Lower leg skin (tissue), 4 donors: Measurements from ENCODE around the gene ERMN. TPM values are rescaled to one million over a fixed set of nuclear protein-coding genes. Genes with fewer than 3 reads are reported as not detected.

Source experiments
- DNase-seq, 2 donors: peaks; one replicate each; pipeline ENCODE4 v3.0.0-alpha.2; 2019; ENCODE audit warnings: low spot score in 2 of 2
- H3K4me3 ChIP-seq: fragments of 200-600 bp; sonication (generic); 2 replicates; pipeline ENCODE4 v1.5.1; 2017; ENCODE audit warnings: mild to moderate bottlenecking, low read depth; ENCODE audit not compliant: poor library complexity, severe bottlenecking
- CTCF ChIP-seq, 3 donors: fragments of 450-650 bp; IDR thresholded peaks; one replicate each; pipeline ENCODE4 v1.5.1; 2016; ENCODE audit warnings: antibody characterized with exemption in 3 of 3, mild to moderate bottlenecking in 3 of 3, moderate library complexity in 2 of 3
- POLR2A ChIP-seq, 2 donors: fragments of 450-650 bp; IDR thresholded peaks; one replicate each; pipeline ENCODE4 v1.6.1; 2016 to 2017; ENCODE audit warnings: antibody characterized with exemption in 2 of 2, mild to moderate bottlenecking in 1 of 2, moderate library complexity in 1 of 2
- WGBS, 2 donors: methylation state at CpG; one replicate each; pipeline ENCODE4 v1.1.5; 2018; 5-methylcytosine and 5-hydroxymethylcytosine counted together
- intact Hi-C: fragments of 100-400 bp; cut with DNase I; formaldehyde crosslinking; loops from one replicate; pipeline ENCODE4 v1.15.0; 2023; ENCODE audit warnings: low total_unique reads
- total RNA-seq, 4 donors: library from RNA; depleted of rRNA; stranded (reverse); fragments of >200 nt; gene quantifications; one replicate each; pipeline ENCODE4 v1.1.0, GENCODE V29; 2016

ERMN gene
- total RNA-seq, 4 donors from 2014 or later: 0.65 TPM; not detected in 3

GRCh38 chr2:157305723-157306110 lies 19.9 kb downstream of the ERMN start:
- WGBS, 2 donors: 91 to 93% methylated on average over 4 of the region's 4 CpGs

GRCh38 chr2:157304811-157305722 lies 20.6 kb downstream of the ERMN start:
- no peak for DNase-seq
- no peak overlapping the region for H3K4me3 ChIP-seq
- no peak for TF ChIP-seq POLR2A (IDR thresholded peaks at IDR 0.05)
- TF ChIP-seq CTCF (IDR thresholded peaks at IDR 0.05): no peak
- intact Hi-C loops: no loop called here
- WGBS, 2 donors: 46 to 56% methylated on average over 3 of the region's 3 CpGs

More at GRCh38 chr2:157305723-157306110, 19.9 kb downstream of the ERMN start:
- intact Hi-C loops: no loop called here
- no peak overlapping the region for H3K4me3 ChIP-seq
- TF ChIP-seq CTCF (IDR thresholded peaks at IDR 0.05): no peak
- no peak for TF ChIP-seq POLR2A (IDR thresholded peaks at IDR 0.05)
- DNase-seq: no peak

- H3K4me3 ChIP-seq: no peak overlapping the region
- 47 to 74% methylated on average over 2 of the region's 2 CpGs for WGBS, 2 donors
- intact Hi-C loops: no loop called here
- no peak for DNase-seq
- TF ChIP-seq CTCF (IDR thresholded peaks at IDR 0.05) (no peak), POLR2A (IDR thresholded peaks at IDR 0.05) (no peak)
These were observed 22.0 kb downstream of the ERMN start for GRCh38 chr2:157303612-157304011.

- 34 to 35% methylated on average over 9 of the region's 9 CpGs for WGBS, 2 donors
- H3K4me3 ChIP-seq: no peak overlapping the region
- DNase-seq: no peak
- no peak for TF ChIP-seq CTCF (IDR thresholded peaks at IDR 0.05)
- TF ChIP-seq POLR2A (IDR thresholded peaks at IDR 0.05): no peak
- intact Hi-C loops: no loop called here
These were observed 23.0 kb downstream of the ERMN start for GRCh38 chr2:157302492-157303099.

- intact Hi-C loops: no loop called here
- no peak overlapping the region for H3K4me3 ChIP-seq
- DNase-seq: no peak
- 87 to 98% methylated on average over 2 of the region's 2 CpGs for WGBS, 2 donors
- TF ChIP-seq CTCF (IDR thresholded peaks at IDR 0.05) (no peak), POLR2A (IDR thresholded peaks at IDR 0.05) (no peak)
These were observed 24.3 kb downstream of the ERMN start for GRCh38 chr2:157301307-157301706.
